ENCODE data around the gene CBR1.

CBR1 gene

DNA sequence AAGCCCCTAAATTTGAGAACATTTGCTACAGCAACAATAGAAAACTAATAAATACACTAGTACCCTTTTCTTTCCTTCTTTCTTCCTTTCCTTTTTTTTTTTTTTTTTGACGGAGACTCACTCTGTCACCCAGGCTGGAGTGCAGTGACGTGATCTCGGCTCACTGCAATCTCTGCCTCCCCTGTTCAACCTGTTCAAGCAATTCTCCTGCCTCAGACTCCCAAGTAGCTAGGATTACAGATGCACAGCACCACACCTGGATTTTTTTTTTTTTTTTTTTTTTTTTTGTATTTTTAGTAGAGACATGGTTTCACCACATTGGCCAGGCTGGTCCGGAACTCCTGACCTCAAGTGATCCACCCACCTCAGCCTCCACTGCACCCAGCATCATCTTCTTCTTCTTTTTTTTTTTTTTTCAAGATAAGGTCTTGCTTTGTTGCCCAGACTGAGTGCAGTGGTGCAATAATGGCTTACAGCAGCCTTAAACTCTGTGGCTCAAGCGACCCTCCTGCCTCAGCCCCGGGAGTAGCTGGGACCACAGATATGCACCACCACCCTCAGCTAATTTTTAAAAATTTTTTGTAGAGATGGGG, 45.4 kb downstream of the CBR1 start:
- DNase-seq (ENCODE audit: low spot score) = no peak

GRCh38 chr21:36117286-36117741, 47.5 kb downstream of the CBR1 start:
- DNase-seq (ENCODE audit: low spot score) = no peak

GRCh38 chr21:36120304-36120888, 50.6 kb downstream of the CBR1 start:
- DNase-seq (ENCODE audit: low spot score) = no peak

Measured in HuH-7 (cell line).